Ishikawa (cell line): Measurements from ENCODE around the gene ZBTB16.

Experiments used
- CEBPB ChIP-seq: IDR thresholded peaks from 2 replicates; pipeline ENCODE4 v1.6.1; 2012
- CREB1 ChIP-seq: IDR thresholded peaks from 2 replicates; pipeline ENCODE4 v1.6.1; 2012; ENCODE audit warnings: low read depth
- EGR1 ChIP-seq: IDR thresholded peaks from 2 replicates; pipeline ENCODE4 v1.6.1; 2012
- EP300 ChIP-seq: IDR thresholded peaks from 2 replicates; pipeline ENCODE4 v1.6.1; 2012; ENCODE audit warnings: borderline replicate concordance
- FOXM1 ChIP-seq: IDR thresholded peaks from 2 replicates; pipeline ENCODE4 v1.6.1; 2012; ENCODE audit warnings: low read depth, borderline replicate concordance
- NFIC ChIP-seq: IDR thresholded peaks from 2 replicates; pipeline ENCODE4 v1.6.1; 2012
- RAD21 ChIP-seq: IDR thresholded peaks from 2 replicates; pipeline ENCODE4 v1.6.1; 2012; ENCODE audit warnings: low read depth
- TAF1 ChIP-seq: IDR thresholded peaks from 2 replicates; pipeline ENCODE4 v1.6.1; 2012; ENCODE audit warnings: low read depth, mild to moderate bottlenecking
- TCF12 ChIP-seq: IDR thresholded peaks from 2 replicates; pipeline ENCODE4 v1.6.1; 2012; ENCODE audit warnings: low read depth
- TEAD4 ChIP-seq: IDR thresholded peaks from 2 replicates; pipeline ENCODE4 v1.6.1; 2012
- YY1 ChIP-seq: IDR thresholded peaks from 2 replicates; pipeline ENCODE4 v1.6.1; 2012; ENCODE audit warnings: low read depth
- ZBTB7A ChIP-seq: IDR thresholded peaks from 2 replicates; pipeline ENCODE4 v1.6.1; 2012; ENCODE audit warnings: low read depth
- TF ChIP-seq, protein P1 (sequence below): IDR thresholded peaks from 2 replicates; pipeline ENCODE4 v1.6.1; 2012
- TF ChIP-seq, protein P2 (sequence below): IDR thresholded peaks from 2 replicates; pipeline ENCODE4 v1.6.1; 2012; ENCODE audit warnings: low read depth, mild to moderate bottlenecking
- TF ChIP-seq, protein P3 (sequence below): IDR thresholded peaks from 2 replicates; pipeline ENCODE4 v1.6.1; 2012

ZBTB16 gene

DNA sequence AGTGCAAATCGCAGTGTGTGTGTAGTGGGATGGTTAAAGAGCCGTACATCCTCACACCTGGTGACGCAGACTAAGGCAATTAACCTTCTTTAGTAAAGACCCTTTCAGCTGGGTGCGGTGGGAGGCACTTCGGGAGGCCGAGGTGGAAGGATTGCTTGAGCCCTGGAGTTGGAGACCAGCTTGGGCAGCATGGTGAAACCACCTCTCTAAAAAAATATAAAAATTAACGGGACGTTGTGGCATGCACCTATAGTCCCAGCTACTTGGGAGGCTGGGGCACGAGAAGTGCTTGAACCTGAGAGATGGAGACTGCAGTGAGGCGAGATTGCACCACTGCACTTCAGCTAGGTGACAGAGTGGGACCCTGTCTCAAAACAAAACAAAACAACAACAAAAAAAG lies 31.5 kb downstream of the ZBTB16 start:
- TF ChIP-seq CEBPB, result no peak
- no peak for TF ChIP-seq YY1
- TF ChIP-seq TEAD4, result no peak
- no peak for TF ChIP-seq ZBTB7A
- TF ChIP-seq, protein P1, sequence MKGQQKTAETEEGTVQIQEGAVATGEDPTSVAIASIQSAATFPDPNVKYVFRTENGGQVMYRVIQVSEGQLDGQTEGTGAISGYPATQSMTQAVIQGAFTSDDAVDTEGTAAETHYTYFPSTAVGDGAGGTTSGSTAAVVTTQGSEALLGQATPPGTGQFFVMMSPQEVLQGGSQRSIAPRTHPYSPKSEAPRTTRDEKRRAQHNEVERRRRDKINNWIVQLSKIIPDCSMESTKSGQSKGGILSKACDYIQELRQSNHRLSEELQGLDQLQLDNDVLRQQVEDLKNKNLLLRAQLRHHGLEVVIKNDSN, result no peak
- no peak for TF ChIP-seq RAD21
- TF ChIP-seq, protein P2, sequence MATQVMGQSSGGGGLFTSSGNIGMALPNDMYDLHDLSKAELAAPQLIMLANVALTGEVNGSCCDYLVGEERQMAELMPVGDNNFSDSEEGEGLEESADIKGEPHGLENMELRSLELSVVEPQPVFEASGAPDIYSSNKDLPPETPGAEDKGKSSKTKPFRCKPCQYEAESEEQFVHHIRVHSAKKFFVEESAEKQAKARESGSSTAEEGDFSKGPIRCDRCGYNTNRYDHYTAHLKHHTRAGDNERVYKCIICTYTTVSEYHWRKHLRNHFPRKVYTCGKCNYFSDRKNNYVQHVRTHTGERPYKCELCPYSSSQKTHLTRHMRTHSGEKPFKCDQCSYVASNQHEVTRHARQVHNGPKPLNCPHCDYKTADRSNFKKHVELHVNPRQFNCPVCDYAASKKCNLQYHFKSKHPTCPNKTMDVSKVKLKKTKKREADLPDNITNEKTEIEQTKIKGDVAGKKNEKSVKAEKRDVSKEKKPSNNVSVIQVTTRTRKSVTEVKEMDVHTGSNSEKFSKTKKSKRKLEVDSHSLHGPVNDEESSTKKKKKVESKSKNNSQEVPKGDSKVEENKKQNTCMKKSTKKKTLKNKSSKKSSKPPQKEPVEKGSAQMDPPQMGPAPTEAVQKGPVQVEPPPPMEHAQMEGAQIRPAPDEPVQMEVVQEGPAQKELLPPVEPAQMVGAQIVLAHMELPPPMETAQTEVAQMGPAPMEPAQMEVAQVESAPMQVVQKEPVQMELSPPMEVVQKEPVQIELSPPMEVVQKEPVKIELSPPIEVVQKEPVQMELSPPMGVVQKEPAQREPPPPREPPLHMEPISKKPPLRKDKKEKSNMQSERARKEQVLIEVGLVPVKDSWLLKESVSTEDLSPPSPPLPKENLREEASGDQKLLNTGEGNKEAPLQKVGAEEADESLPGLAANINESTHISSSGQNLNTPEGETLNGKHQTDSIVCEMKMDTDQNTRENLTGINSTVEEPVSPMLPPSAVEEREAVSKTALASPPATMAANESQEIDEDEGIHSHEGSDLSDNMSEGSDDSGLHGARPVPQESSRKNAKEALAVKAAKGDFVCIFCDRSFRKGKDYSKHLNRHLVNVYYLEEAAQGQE, result no peak
- no peak for TF ChIP-seq EP300
- no peak for TF ChIP-seq FOXM1
- no peak for TF ChIP-seq TAF1
- TF ChIP-seq, protein P3, sequence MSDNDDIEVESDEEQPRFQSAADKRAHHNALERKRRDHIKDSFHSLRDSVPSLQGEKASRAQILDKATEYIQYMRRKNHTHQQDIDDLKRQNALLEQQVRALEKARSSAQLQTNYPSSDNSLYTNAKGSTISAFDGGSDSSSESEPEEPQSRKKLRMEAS, result no peak
- no peak for TF ChIP-seq CREB1
- TF ChIP-seq NFIC, result no peak
- no peak for TF ChIP-seq TCF12
- no peak for TF ChIP-seq EGR1

DNA sequence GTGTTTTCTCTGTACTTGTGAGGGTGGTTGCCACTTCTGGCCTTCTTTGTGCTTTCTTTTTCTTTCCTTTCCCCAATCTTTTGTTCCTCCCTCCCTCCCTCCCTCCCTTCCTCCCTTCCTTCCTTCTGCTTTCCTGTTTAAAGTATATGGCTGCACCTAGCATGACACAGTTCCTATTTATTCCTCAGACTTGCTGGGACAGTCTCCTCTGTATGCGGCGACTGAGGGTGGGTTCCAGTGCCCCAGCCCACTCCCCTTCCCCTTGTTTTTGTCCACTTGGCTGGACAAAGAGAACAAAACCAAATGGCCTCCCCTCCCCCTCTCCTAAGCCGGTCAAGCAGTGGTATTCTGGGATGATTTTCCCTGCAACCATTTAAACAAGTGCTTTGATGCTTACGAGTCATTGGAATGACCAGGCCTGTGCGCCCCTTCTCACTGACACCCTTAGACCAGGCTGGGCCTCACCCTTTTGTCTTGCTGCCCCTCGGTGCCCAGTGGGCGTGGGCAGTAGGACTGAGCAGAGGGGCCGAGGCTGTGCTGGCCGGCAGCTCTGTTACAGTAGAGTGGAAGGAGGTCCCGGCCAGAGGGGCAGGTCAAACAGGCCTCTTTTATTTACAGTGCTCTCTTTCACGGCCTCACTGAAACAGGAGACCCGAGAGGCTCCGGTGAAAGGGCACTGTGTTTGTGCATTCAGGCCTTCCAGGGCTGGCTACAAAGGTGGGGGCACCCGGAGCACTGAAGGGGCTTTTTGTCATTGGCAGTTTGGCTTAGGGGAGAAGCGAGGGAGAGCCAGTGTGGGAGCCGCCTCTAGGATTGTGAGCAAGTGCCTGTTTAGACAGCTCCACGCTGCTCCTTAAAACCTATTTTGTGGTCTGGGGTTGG lies 32.2 kb downstream of the ZBTB16 start:
- TF ChIP-seq RAD21, result no peak
- TF ChIP-seq TAF1, result no peak
- TF ChIP-seq CEBPB, result no peak
- TF ChIP-seq, protein P3, result no peak
- TF ChIP-seq ZBTB7A, result no peak
- no peak for TF ChIP-seq EGR1
- TF ChIP-seq TEAD4, result no peak
- TF ChIP-seq EP300, result no peak
- no peak for TF ChIP-seq NFIC
- TF ChIP-seq YY1, result no peak
- no peak for TF ChIP-seq FOXM1
- TF ChIP-seq, protein P2, result no peak
- TF ChIP-seq, protein P1, result no peak
- TF ChIP-seq CREB1, result no peak
- no peak for TF ChIP-seq TCF12

DNA sequence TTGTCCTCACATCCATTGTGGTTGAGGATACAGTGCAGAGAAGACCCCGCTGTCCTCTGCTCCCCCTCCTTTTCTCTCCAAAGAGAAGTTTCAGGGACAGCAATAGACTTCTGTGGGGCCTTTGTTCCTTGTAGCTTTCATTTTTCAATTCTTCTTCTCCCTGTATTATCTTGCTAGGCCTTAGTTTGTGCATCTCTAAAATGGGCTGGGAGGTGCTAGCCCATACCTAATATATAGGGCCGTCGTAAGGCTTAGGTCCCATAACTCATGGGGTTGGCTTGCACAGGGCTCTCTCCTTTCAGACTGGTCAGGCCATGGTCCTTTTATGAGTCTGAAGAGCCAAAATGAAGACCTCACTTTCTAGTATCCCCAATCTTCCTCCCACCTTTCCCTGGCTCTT lies 33.0 kb downstream of the ZBTB16 start:
- TF ChIP-seq TCF12, result no peak
- TF ChIP-seq CEBPB, result no peak
- no peak for TF ChIP-seq RAD21
- TF ChIP-seq NFIC, result no peak
- TF ChIP-seq TEAD4, result no peak
- TF ChIP-seq ZBTB7A, result no peak
- TF ChIP-seq, protein P2, result no peak
- no peak for TF ChIP-seq FOXM1
- no peak for TF ChIP-seq CREB1
- TF ChIP-seq TAF1, result no peak
- TF ChIP-seq EGR1, result no peak
- TF ChIP-seq EP300, result no peak
- no peak for TF ChIP-seq YY1
- TF ChIP-seq, protein P1, result no peak
- TF ChIP-seq, protein P3, result no peak
